H1 (cell line): ENCODE measurements around the gene FBXL14. TPM values are rescaled to one million over a fixed set of nuclear protein-coding genes. Genes with fewer than 3 reads are reported as not detected.

Experiments
- CTCF ChIA-PET: fragments of 300-600 bp; sonication (Branson Sonifier 250); formaldehyde crosslinking; loops from one replicate; lab custom pipeline; 2021; ENCODE audit not compliant: partially characterized antibody; lab: Charles Lee
- POLR2A ChIA-PET: fragments of 300-600 bp; sonication (Branson Sonifier 250); formaldehyde crosslinking; loops from one replicate; lab custom pipeline; 2021; ENCODE audit warnings: inconsistent platforms; ENCODE audit not compliant: partially characterized antibody; lab: Charles Lee
- DNase-seq, 2 experiments: peaks; one replicate each; pipeline versions ENCODE4 v3.0.0 to v3.0.0-alpha.2; 2010 to 2022; ENCODE audit warnings: low spot score in 2 of 2, low read depth in 1 of 2, mixed read lengths in 1 of 2
- FAIRE-seq: peaks from 2 replicates; lab custom pipeline; 2011; peaks lifted over from hg19 to GRCh38; lab: Jason Lieb, UNC
- H2AFZ ChIP-seq: 2 replicates; pipeline ENCODE4 v1.8.1; 2012; ENCODE audit warnings: low read length, inconsistent platforms
- H2AK5ac ChIP-seq: 2 replicates; pipeline ENCODE4 v1.6.1; 2013; ENCODE audit warnings: low read depth, low read length
- H2BK120ac ChIP-seq: replicated peaks from 2 replicates; pipeline ENCODE3; 2013; ENCODE audit warnings: low read depth, low read length, inconsistent platforms
- H2BK12ac ChIP-seq: 2 replicates; pipeline ENCODE4 v1.6.1; 2013; ENCODE audit warnings: low read depth, low read length
- H2BK15ac ChIP-seq: 2 replicates; pipeline ENCODE4 v1.6.1; 2013; ENCODE audit warnings: low read length
- H2BK20ac ChIP-seq: 2 replicates; pipeline ENCODE4 v1.6.1; 2013; ENCODE audit warnings: low read length
- H2BK5ac ChIP-seq: 2 replicates; pipeline ENCODE4 v1.6.1; 2013; ENCODE audit warnings: low read depth, low read length
- H3K14ac ChIP-seq: 2 replicates; pipeline ENCODE4 v1.6.1; 2013; ENCODE audit warnings: inconsistent platforms; ENCODE audit not compliant: insufficient read length
- H3K18ac ChIP-seq: 2 replicates; pipeline ENCODE4 v1.6.1; 2013; ENCODE audit warnings: low read length; ENCODE audit errors: extremely low read depth
- H3K23ac ChIP-seq: 2 replicates; pipeline ENCODE4 v1.6.1; 2013; ENCODE audit warnings: inconsistent platforms; ENCODE audit not compliant: insufficient read length
- H3K23me2 ChIP-seq: 2 replicates; pipeline ENCODE4 v1.6.1; 2013; ENCODE audit warnings: low read depth, low read length
- H3K27ac ChIP-seq: 2 replicates; pipeline ENCODE4 v1.6.1; 2011; ENCODE audit warnings: low read depth, low read length, inconsistent platforms
- H3K27me3 ChIP-seq, 4 experiments: replicated peaks in 1 of 4; 1 replicate in 1 of 4; 2 replicates in 3 of 4; pipeline versions ENCODE4 v1.6.1 to v1.8.1; 2011 to 2013; ENCODE audit warnings: low read length in 3 of 4, mild to moderate bottlenecking in 3 of 4, inconsistent platforms in 2 of 4, mixed read lengths in 2 of 4, moderate library complexity in 1 of 4; ENCODE audit not compliant: control insufficient read depth in 3 of 4, insufficient read depth in 3 of 4; ENCODE audit errors: extremely low read depth in 1 of 4
- H3K36me3 ChIP-seq, 4 experiments: 2 replicates each; pipeline versions ENCODE4 v1.6.1 to v1.8.1; 2011 to 2013; ENCODE audit warnings: mild to moderate bottlenecking in 4 of 4, low read length in 3 of 4, moderate library complexity in 2 of 4, control low read depth in 1 of 4, inconsistent platforms in 1 of 4; ENCODE audit not compliant: insufficient read depth in 4 of 4, control insufficient read depth in 2 of 4
- H3K4ac ChIP-seq: replicated peaks from 2 replicates; pipeline ENCODE3; 2013; ENCODE audit warnings: low read length, low read depth, mixed read lengths, inconsistent platforms; ENCODE audit not compliant: insufficient read length
- H3K4me1 ChIP-seq, 4 experiments: replicated peaks in 1 of 4; 1 replicate in 1 of 4; 2 replicates in 3 of 4; pipeline versions ENCODE4 v1.6.1 to v1.8.1; 2011 to 2013; ENCODE audit warnings: low read length in 3 of 4, inconsistent platforms in 2 of 4, mixed read lengths in 1 of 4; ENCODE audit not compliant: insufficient read depth in 4 of 4, control insufficient read depth in 3 of 4
- H3K4me2 ChIP-seq, 2 experiments: 2 replicates each; pipeline versions ENCODE4 v1.6.1 to v1.8.1; 2011 to 2013; ENCODE audit warnings: low read depth in 2 of 2, low read length in 2 of 2, control low read depth in 1 of 2, inconsistent platforms in 1 of 2, mild to moderate bottlenecking in 1 of 2; ENCODE audit not compliant: insufficient read depth in 1 of 2
- H3K4me3 ChIP-seq, 4 experiments: fragments of 200-600, 300-600 bp in 1 of 4; sonication (generic), shearing (Covaris generic), sonication (Bioruptor Twin) in 1 of 4; 2 replicates each; pipeline versions ENCODE4 v1.5.1 to v1.8.1; 2011 to 2016; ENCODE audit warnings: low read length in 4 of 4, low read depth in 3 of 4, control low read depth in 2 of 4, inconsistent platforms in 2 of 4, mild to moderate bottlenecking in 2 of 4, mixed read lengths in 1 of 4, moderate library complexity in 1 of 4; ENCODE audit not compliant: insufficient read depth in 2 of 4; ENCODE audit errors: extremely low read depth in 1 of 4
- H3K56ac ChIP-seq: replicated peaks from 2 replicates; pipeline ENCODE3; 2013; ENCODE audit warnings: low read depth, mild to moderate bottlenecking, mixed read lengths, low read length, inconsistent platforms; ENCODE audit not compliant: insufficient read length
- H3K79me1 ChIP-seq: 2 replicates; pipeline ENCODE4 v1.6.1; 2013; ENCODE audit warnings: low read depth, low read length, control low read depth
- H3K79me2 ChIP-seq, 2 experiments: 2 replicates each; pipeline versions ENCODE4 v1.6.1 to v1.8.1; 2012 to 2013; ENCODE audit warnings: low read length in 2 of 2, mild to moderate bottlenecking in 2 of 2, inconsistent platforms in 1 of 2; ENCODE audit not compliant: insufficient read depth in 2 of 2, control insufficient read depth in 1 of 2
- H3K9ac ChIP-seq, 4 experiments: replicated peaks in 1 of 4; 1 replicate in 1 of 4; 2 replicates in 3 of 4; pipeline versions ENCODE4 v1.6.1 to v1.8.1; 2011 to 2013; ENCODE audit warnings: low read depth in 3 of 4, low read length in 3 of 4, control low read depth in 2 of 4, mild to moderate bottlenecking in 2 of 4, moderate library complexity in 2 of 4, inconsistent platforms in 1 of 4; ENCODE audit errors: extremely low read depth in 1 of 4
- H3K9me3 ChIP-seq, 2 experiments: 2 replicates each; pipeline versions ENCODE4 v1.6.1 to v1.8.1; 2012 to 2013; ENCODE audit warnings: mild to moderate bottlenecking in 2 of 2, moderate library complexity in 2 of 2, control low read depth in 1 of 2, inconsistent platforms in 1 of 2, low read depth in 1 of 2, low read length in 1 of 2, mixed read lengths in 1 of 2; ENCODE audit not compliant: insufficient read depth in 2 of 2
- H4K20me1 ChIP-seq, 2 experiments: replicated peaks in 1 of 2; 2 replicates each; pipeline versions ENCODE3 to v1.8.1; 2011 to 2013; ENCODE audit warnings: inconsistent platforms in 2 of 2, low read length in 2 of 2, mild to moderate bottlenecking in 1 of 2; ENCODE audit not compliant: insufficient read depth in 2 of 2, control insufficient read depth in 1 of 2
- H4K5ac ChIP-seq: 2 replicates; pipeline ENCODE4 v1.6.1; 2013; ENCODE audit warnings: low read length, low read depth, mixed read lengths, inconsistent platforms; ENCODE audit not compliant: insufficient read length
- H4K8ac ChIP-seq: 2 replicates; pipeline ENCODE4 v1.8.0; 2013; ENCODE audit warnings: mild to moderate bottlenecking, moderate library complexity, low read length, inconsistent platforms; ENCODE audit not compliant: insufficient read depth; ENCODE audit errors: extremely low read depth
- H4K91ac ChIP-seq: replicated peaks from 2 replicates; pipeline ENCODE3; 2013; ENCODE audit warnings: low read length, mixed read lengths, inconsistent platforms; ENCODE audit not compliant: insufficient read length
- CBX8 ChIP-seq: fragments of 300-800, 300-1000 bp; sonication (generic); IDR thresholded peaks from 2 replicates; pipeline ENCODE4 v1.7.1; 2016; ENCODE audit warnings: low read depth, low read length, borderline replicate concordance
- E2F6 ChIP-seq: IDR thresholded peaks from 2 replicates; pipeline ENCODE4 v1.6.1; 2012; ENCODE audit warnings: inconsistent platforms
- GTF2F1 ChIP-seq: IDR thresholded peaks from 2 replicates; pipeline ENCODE4 v1.6.1; 2012; ENCODE audit warnings: low read depth, low read length, improper control_type of control experiment, borderline replicate concordance
- HDAC2 ChIP-seq, 2 experiments: fragments of 300-600 bp in 1 of 2; sonication (generic) in 1 of 2; IDR thresholded peaks; 2 replicates each; pipeline ENCODE4 v1.6.1; 2011 to 2012; ENCODE audit warnings: low read depth in 2 of 2, low read length in 2 of 2, mild to moderate bottlenecking in 2 of 2, moderate library complexity in 2 of 2, borderline replicate concordance in 1 of 2, inconsistent platforms in 1 of 2
- RAD21 ChIP-seq, 2 experiments: IDR thresholded peaks in 1 of 2; conservative IDR thresholded peaks in 1 of 2; 2 replicates each; pipeline ENCODE4 v1.6.1; 2011; ENCODE audit warnings: low read depth in 2 of 2, low read length in 2 of 2, improper control_type of control experiment in 1 of 2, inconsistent platforms in 1 of 2, mild to moderate bottlenecking in 1 of 2, moderate library complexity in 1 of 2
- RNF2 ChIP-seq: fragments of 200-900, 300-1000 bp; sonication (generic); IDR thresholded peaks from 2 replicates; pipeline ENCODE4 v1.7.1; 2016; ENCODE audit warnings: borderline replicate concordance, low read depth, mild to moderate bottlenecking, antibody characterized with exemption, low read length; ENCODE audit not compliant: poor library complexity, severe bottlenecking; ENCODE audit errors: missing control alignments
- SP4 ChIP-seq: IDR thresholded peaks from 2 replicates; pipeline ENCODE4 v1.6.1; 2012; ENCODE audit warnings: low read length, inconsistent platforms
- WGBS, 2 experiments: shearing (Covaris generic) in 1 of 2; methylation state at CpG; one replicate each; pipeline versions ENCODE4 v1.1.6 to v1.1.7; 2013 to 2015; ENCODE audit warnings: low lambda C conversion rate in 2 of 2, mixed read lengths in 2 of 2, inconsistent platforms in 1 of 2, low coverage in 1 of 2, missing lambda C conversion rate in 1 of 2; ENCODE audit not compliant: insufficient replicate concordance in 2 of 2, insufficient coverage in 1 of 2, insufficient read length in 1 of 2; ENCODE audit errors: extremely low coverage in 1 of 2, missing lambda C conversion rate in 1 of 2; 5-methylcytosine and 5-hydroxymethylcytosine counted together
- polyA plus RNA-seq, 7 experiments: library from polyadenylated mRNA; depleted of rRNA in 3 of 7; stranded (reverse) in 5 of 7; unstranded in 2 of 7; fragments of >200 nt in 5 of 7; fragments of 200-250 nt in 2 of 7; gene quantifications; 1 replicate in 5 of 7; 2 replicates in 1 of 7; 4 replicates in 1 of 7; pipeline versions ENCODE4 v1.2.1 to v1.2.3, GENCODE V29; 2011 to 2013; ENCODE audit warnings: missing spikeins in 2 of 7, mixed read lengths in 2 of 7
- total RNA-seq: library from RNA; stranded (reverse); fragmentation: NEBNext Ultra II Directional; extraction: Animal tissue kit (Norgen Biotek cat#: 25700); gene quantifications from 2 replicates; pipeline ENCODE4 v1.2.1, GENCODE V29; 2021

Gene FBXL14
- total and polyA plus RNA-seq, 2 of the 8 experiments (the other 6 are each of a cell fraction or from before 2014, with no cell fraction given), result 5.5 to 9.6 TPM

- H2BK20ac ChIP-seq, result no peak overlapping the region
- peaks cover 0 to 7% (median 2%) of the 10 kb centered on the region in 4 experiments; a peak in 5 of 7 replicates for H3K4me1 ChIP-seq
- no peak overlapping the region for H4K91ac ChIP-seq
- no peaks in the 10 kb centered on the region for H3K36me3 ChIP-seq
- FAIRE-seq (no peak), DNase-seq (no peak)
- no peak overlapping the region for H2BK15ac ChIP-seq
- no peaks in the 10 kb centered on the region for H3K79me2 ChIP-seq
- H3K4me3 ChIP-seq, result no peak overlapping the region
- no peak overlapping the region for H3K18ac ChIP-seq
- H3K23ac ChIP-seq, result no peak overlapping the region
- ChIA-PET CTCF (interaction anchor here (0.5 to 2.0 kb wide), 3 partner anchors 21 to 504 kb away, joined by 3 to 6 read pairs (median 3); partner anchors contain the start of gene WNT5B), POLR2A (no interaction called here)
- H4K20me1 ChIP-seq, result peaks cover 0 to 6% of the 10 kb centered on the region in 2 experiments
- no peak overlapping the region for H3K56ac ChIP-seq
- H3K27me3 ChIP-seq, result peaks cover 0 to 17% (median 14%) of the 10 kb centered on the region in 4 experiments; a peak in 5 of 7 replicates
- no peak overlapping the region for H4K5ac ChIP-seq
- no peak overlapping the region for H2BK120ac ChIP-seq
- H3K9ac ChIP-seq, result no peak overlapping the region
- H3K4me2 ChIP-seq, result no peak overlapping the region
- H2BK5ac ChIP-seq, result no peak overlapping the region
- H4K8ac ChIP-seq, result no peak overlapping the region
- WGBS, 2 experiments, result 94% methylated on average over 3 of the region's 3 CpGs; no CpG with 5 or more reads in 1 of the 2 experiments
- H3K9me3 ChIP-seq, result no peaks in the 10 kb centered on the region
- no peak overlapping the region for H3K4ac ChIP-seq
- peaks cover 9% of the 10 kb centered on the region for H3K23me2 ChIP-seq
- H3K79me1 ChIP-seq, result no peaks in the 10 kb centered on the region
- H3K14ac ChIP-seq, result no peak overlapping the region
- no peak overlapping the region for H2AFZ ChIP-seq
- H2AK5ac ChIP-seq, result no peak overlapping the region
- no peak overlapping the region for H2BK12ac ChIP-seq
- H3K27ac ChIP-seq, result no peak overlapping the region
- TF ChIP-seq HDAC2 (IDR thresholded peaks at IDR 0.05; ENCODE audit: borderline replicate concordance in 1 of 2, low read depth in 2 of 2, low read length in 2 of 2) (no peak), RAD21 (IDR thresholded peaks at IDR 0.05 in 1 of 2, conservative IDR thresholded peaks at IDR 0.05 in 1 of 2; ENCODE audit: low read depth in 2 of 2, low read length in 2 of 2) (no peak), CBX8 (no peak), GTF2F1 (no peak), E2F6 (no peak), SP4 (no peak), RNF2 (no peak)
Measured at GRCh38 chr12:1607940-1608712, 13.7 kb upstream of the FBXL14 start.
